Smooth muscle cell (in vitro differentiated cells): ENCODE results near the gene POFUT1. TPM values are rescaled to one million over a fixed set of nuclear protein-coding genes. Genes with fewer than 3 reads are reported as not detected.

Experiments
- DNase-seq: peaks from one replicate; lab custom pipeline; 2025; ENCODE audit not compliant: unreplicated experiment; lab: John Stamatoyannopoulos, UW
- H2AFZ ChIP-seq: fragments of 200-600 bp; sonication (generic); 2 replicates; pipeline ENCODE4 v1.6.0; 2016; ENCODE audit warnings: antibody characterized with exemption, low read depth, mild to moderate bottlenecking
- H3F3A ChIP-seq: fragments of 200-600 bp; sonication (generic); 2 replicates; pipeline ENCODE4 v1.6.0; 2017; ENCODE audit warnings: antibody characterized with exemption, low read depth
- H3K27ac ChIP-seq: fragments of 200-600 bp; sonication (generic); 2 replicates; pipeline ENCODE4 v1.5.1; 2016; ENCODE audit warnings: low read depth, mild to moderate bottlenecking
- H3K27me3 ChIP-seq: fragments of 200-600 bp; sonication (generic); 2 replicates; pipeline ENCODE4 v1.6.1; 2016; ENCODE audit warnings: low read depth, mild to moderate bottlenecking
- H3K36me3 ChIP-seq: fragments of 200-600 bp; sonication (generic); 2 replicates; pipeline ENCODE4 v1.5.1; 2016; ENCODE audit warnings: low read depth
- H3K4me1 ChIP-seq: fragments of 200-600 bp; sonication (generic); 2 replicates; pipeline ENCODE4 v1.5.1; 2016; ENCODE audit warnings: low read depth
- H3K4me2 ChIP-seq: fragments of 200-600 bp; sonication (generic); 2 replicates; pipeline ENCODE4 v1.6.0; 2016; ENCODE audit warnings: mild to moderate bottlenecking
- H3K4me3 ChIP-seq: fragments of 200-600 bp; sonication (generic); 2 replicates; pipeline ENCODE4 v1.5.1; 2016; ENCODE audit warnings: mild to moderate bottlenecking
- H3K79me2 ChIP-seq: fragments of 200-600 bp; sonication (generic); 2 replicates; pipeline ENCODE4 v1.6.0; 2016; ENCODE audit warnings: low read depth, mild to moderate bottlenecking
- H3K9ac ChIP-seq: fragments of 200-600 bp; sonication (generic); 2 replicates; pipeline ENCODE4 v1.6.0; 2016; ENCODE audit warnings: low read depth
- H3K9me3 ChIP-seq: fragments of 200-600 bp; sonication (generic); replicated peaks from 2 replicates; pipeline ENCODE4 v1.5.1; 2016; ENCODE audit warnings: low read depth
- H4K20me1 ChIP-seq: fragments of 200-600 bp; sonication (generic); 2 replicates; pipeline ENCODE4 v1.6.0; 2016; ENCODE audit warnings: low read depth
- CTCF ChIP-seq: fragments of 200-600 bp; sonication (generic); IDR thresholded peaks from 2 replicates; pipeline ENCODE4 v1.5.1; 2017; ENCODE audit warnings: borderline replicate concordance, mild to moderate bottlenecking, antibody characterized with exemption; ENCODE audit not compliant: insufficient read depth, poor library complexity, severe bottlenecking
- WGBS: methylation state at CpG from one replicate; pipeline ENCODE4 v1.1.7; 2016; ENCODE audit warnings: low lambda C conversion rate; 5-methylcytosine and 5-hydroxymethylcytosine counted together
- polyA plus RNA-seq: library from polyadenylated mRNA; unstranded; fragments of >200 nt; fragmentation: Nextera tagmentation; extraction: Ambion mirVana; gene quantifications from 2 replicates; pipeline ENCODE4 v1.2.1, GENCODE V29; 2016
- total RNA-seq: library from RNA; depleted of rRNA; stranded (reverse); fragments of >200 nt; gene quantifications from 2 replicates; pipeline ENCODE4 v1.2.3, GENCODE V29; 2014

The POFUT1 gene
- total and polyA plus RNA-seq, 2 experiments from 2014 or later, result 44.3 to 45.0 TPM

GRCh38 chr20:32230707-32231106 lies 23.0 kb downstream of the POFUT1 start:
- H3K4me1 ChIP-seq, result no peaks in the 10 kb centered on the region
- 96% methylated on average over 13 of the region's 13 CpGs for WGBS
- no peak overlapping the region for H3K4me2 ChIP-seq
- H3K27ac ChIP-seq, result peak overlapping the region; percentile 63
- no peak overlapping the region for H3K9ac ChIP-seq
- H3K27me3 ChIP-seq, result no peaks in the 10 kb centered on the region
- H3K9me3 ChIP-seq, result no peaks in the 10 kb centered on the region
- peaks cover 5% of the 10 kb centered on the region for H3K36me3 ChIP-seq
- H3K4me3 ChIP-seq, result no peak overlapping the region
- no peak for TF ChIP-seq CTCF
- no peak for DNase-seq
- H4K20me1 ChIP-seq, result no peaks in the 10 kb centered on the region
- H3K79me2 ChIP-seq, result no peaks in the 10 kb centered on the region
- no peak overlapping the region for H2AFZ ChIP-seq
- no peaks in the 10 kb centered on the region for H3F3A ChIP-seq

GRCh38 chr20:32231245-32231644 lies 23.6 kb downstream of the POFUT1 start:
- Histone ChIP-seq H3K27ac (peak overlapping the region; percentile 63), H3K9me3 (no peaks in the 10 kb centered on the region), H3K4me1 (no peaks in the 10 kb centered on the region), H3F3A (no peaks in the 10 kb centered on the region), H4K20me1 (no peaks in the 10 kb centered on the region), H3K4me2 (no peak overlapping the region), H2AFZ (no peak overlapping the region), H3K36me3 (peaks cover 5% of the 10 kb centered on the region), H3K79me2 (no peaks in the 10 kb centered on the region), H3K9ac (no peak overlapping the region), H3K4me3 (no peak overlapping the region), H3K27me3 (no peaks in the 10 kb centered on the region)
- WGBS, result 87% methylated on average over 4 of the region's 4 CpGs
- no peak for TF ChIP-seq CTCF
- no peak for DNase-seq

- H3K9ac ChIP-seq, result no peak overlapping the region
- no peak overlapping the region for H3K4me2 ChIP-seq
- H3K9me3 ChIP-seq, result no peaks in the 10 kb centered on the region
- no peak overlapping the region for H2AFZ ChIP-seq
- TF ChIP-seq CTCF, result no peak
- DNase-seq, result no peak
- no peak overlapping the region for H3K4me3 ChIP-seq
- H4K20me1 ChIP-seq, result no peaks in the 10 kb centered on the region
- peaks cover 5% of the 10 kb centered on the region for H3K36me3 ChIP-seq
- no peaks in the 10 kb centered on the region for H3K79me2 ChIP-seq
- H3F3A ChIP-seq, result no peaks in the 10 kb centered on the region
- no peaks in the 10 kb centered on the region for H3K27me3 ChIP-seq
- 50% methylated on average over 4 of the region's 4 CpGs for WGBS
- H3K27ac ChIP-seq, result peak overlapping the region; percentile 63
- H3K4me1 ChIP-seq, result no peaks in the 10 kb centered on the region
Measured at GRCh38 chr20:32231847-32232246, 24.2 kb downstream of the POFUT1 start.

- no peaks in the 10 kb centered on the region for H4K20me1 ChIP-seq
- H3K4me3 ChIP-seq, result no peak overlapping the region
- no peak overlapping the region for H3K4me2 ChIP-seq
- H3K27me3 ChIP-seq, result no peaks in the 10 kb centered on the region
- peak overlapping the region; percentile 63 for H3K27ac ChIP-seq
- H3K9me3 ChIP-seq, result no peaks in the 10 kb centered on the region
- no peak for DNase-seq
- no peaks in the 10 kb centered on the region for H3K79me2 ChIP-seq
- no peak overlapping the region for H3K9ac ChIP-seq
- H3K36me3 ChIP-seq, result peaks cover 5% of the 10 kb centered on the region
- no peak for TF ChIP-seq CTCF
- H3F3A ChIP-seq, result no peaks in the 10 kb centered on the region
- no peaks in the 10 kb centered on the region for H3K4me1 ChIP-seq
- no peak overlapping the region for H2AFZ ChIP-seq
Measured at GRCh38 chr20:32232326-32232886, 24.7 kb downstream of the POFUT1 start.
